ENCODE data around the gene C20orf96.

Gene C20orf96

DNA sequence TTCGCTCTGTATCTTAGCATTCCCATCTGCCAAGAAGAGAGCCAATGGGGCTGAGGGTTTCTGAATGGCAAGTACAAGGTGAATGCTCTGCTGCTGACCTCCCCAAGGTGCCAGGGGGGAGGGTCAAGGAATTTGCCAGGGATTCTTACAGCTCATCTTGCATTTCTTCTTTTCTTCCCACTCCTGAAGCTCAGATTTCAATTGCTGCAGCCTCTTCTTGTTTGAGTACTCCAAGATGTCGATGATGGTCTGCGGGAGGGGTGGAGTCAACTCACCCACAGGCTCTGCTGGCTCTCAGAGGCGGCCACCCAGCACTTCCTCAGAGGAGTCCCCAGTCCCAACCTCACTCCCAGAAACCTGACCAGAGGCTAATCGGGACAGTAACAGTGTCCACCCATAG is 12.4 kb downstream of the C20orf96 start:
- no peak overlapping the region for H3K4me3 ChIP-seq (replicated peaks; ENCODE audit: low read depth, low read length)
- peaks cover 6% of the 10 kb centered on the region for H3K36me3 ChIP-seq (ENCODE audit: control insufficient read depth, insufficient read depth, low read length)
- no peak for DNase-seq (ENCODE audit: extremely low read depth, insufficient read length)
- TF ChIP-seq, protein P1, sequence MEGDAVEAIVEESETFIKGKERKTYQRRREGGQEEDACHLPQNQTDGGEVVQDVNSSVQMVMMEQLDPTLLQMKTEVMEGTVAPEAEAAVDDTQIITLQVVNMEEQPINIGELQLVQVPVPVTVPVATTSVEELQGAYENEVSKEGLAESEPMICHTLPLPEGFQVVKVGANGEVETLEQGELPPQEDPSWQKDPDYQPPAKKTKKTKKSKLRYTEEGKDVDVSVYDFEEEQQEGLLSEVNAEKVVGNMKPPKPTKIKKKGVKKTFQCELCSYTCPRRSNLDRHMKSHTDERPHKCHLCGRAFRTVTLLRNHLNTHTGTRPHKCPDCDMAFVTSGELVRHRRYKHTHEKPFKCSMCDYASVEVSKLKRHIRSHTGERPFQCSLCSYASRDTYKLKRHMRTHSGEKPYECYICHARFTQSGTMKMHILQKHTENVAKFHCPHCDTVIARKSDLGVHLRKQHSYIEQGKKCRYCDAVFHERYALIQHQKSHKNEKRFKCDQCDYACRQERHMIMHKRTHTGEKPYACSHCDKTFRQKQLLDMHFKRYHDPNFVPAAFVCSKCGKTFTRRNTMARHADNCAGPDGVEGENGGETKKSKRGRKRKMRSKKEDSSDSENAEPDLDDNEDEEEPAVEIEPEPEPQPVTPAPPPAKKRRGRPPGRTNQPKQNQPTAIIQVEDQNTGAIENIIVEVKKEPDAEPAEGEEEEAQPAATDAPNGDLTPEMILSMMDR (IDR thresholded peaks at IDR 0.05; ENCODE audit: insufficient read depth, low read length, poor library complexity, severe bottlenecking) = no peak
- no peaks in the 10 kb centered on the region for H3K27me3 ChIP-seq (replicated peaks; ENCODE audit: control insufficient read depth, insufficient read depth, low read length)

- Histone ChIP-seq H3K4me3 (replicated peaks; ENCODE audit: low read depth, low read length) (no peak overlapping the region), H3K27me3 (replicated peaks; ENCODE audit: control insufficient read depth, insufficient read depth, low read length) (no peaks in the 10 kb centered on the region), H3K36me3 (ENCODE audit: control insufficient read depth, insufficient read depth, low read length) (peaks cover 6% of the 10 kb centered on the region)
- TF ChIP-seq, protein P1 (IDR thresholded peaks at IDR 0.05; ENCODE audit: insufficient read depth, low read length, poor library complexity, severe bottlenecking) = no peak
- no peak for DNase-seq (ENCODE audit: extremely low read depth, insufficient read length)
Measured at GRCh38 chr20:277496-277781, 13.1 kb downstream of the C20orf96 start.

- DNase-seq (ENCODE audit: extremely low read depth, insufficient read length) = no peak
- Histone ChIP-seq H3K36me3 (ENCODE audit: control insufficient read depth, insufficient read depth, low read length) (peaks cover 6% of the 10 kb centered on the region), H3K4me3 (replicated peaks; ENCODE audit: low read depth, low read length) (no peak overlapping the region), H3K27me3 (replicated peaks; ENCODE audit: control insufficient read depth, insufficient read depth, low read length) (no peaks in the 10 kb centered on the region)
- TF ChIP-seq, protein P1 (IDR thresholded peaks at IDR 0.05; ENCODE audit: insufficient read depth, low read length, poor library complexity, severe bottlenecking) = no peak
Measured at GRCh38 chr20:276620-277495, 13.7 kb downstream of the C20orf96 start.

- TF ChIP-seq, protein P1 (IDR thresholded peaks at IDR 0.05; ENCODE audit: insufficient read depth, low read length, poor library complexity, severe bottlenecking) = no peak
- H3K36me3 ChIP-seq (ENCODE audit: control insufficient read depth, insufficient read depth, low read length) = peaks cover 6% of the 10 kb centered on the region
- H3K4me3 ChIP-seq (replicated peaks; ENCODE audit: low read depth, low read length) = no peak overlapping the region
- no peak for DNase-seq (ENCODE audit: extremely low read depth, insufficient read length)
- H3K27me3 ChIP-seq (replicated peaks; ENCODE audit: control insufficient read depth, insufficient read depth, low read length) = no peaks in the 10 kb centered on the region
Measured at GRCh38 chr20:275791-276190, 14.8 kb downstream of the C20orf96 start.

GRCh38 chr20:273884-274283 is 16.7 kb downstream of the C20orf96 start:
- Histone ChIP-seq H3K4me3 (replicated peaks; ENCODE audit: low read depth, low read length) (no peak overlapping the region), H3K36me3 (ENCODE audit: control insufficient read depth, insufficient read depth, low read length) (peaks cover 6% of the 10 kb centered on the region), H3K27me3 (replicated peaks; ENCODE audit: control insufficient read depth, insufficient read depth, low read length) (no peaks in the 10 kb centered on the region)
- TF ChIP-seq, protein P1 (IDR thresholded peaks at IDR 0.05; ENCODE audit: insufficient read depth, low read length, poor library complexity, severe bottlenecking) = no peak
- DNase-seq (ENCODE audit: extremely low read depth, insufficient read length) = no peak

All from GM06990 (cell line).